HG02943 (cell line): ENCODE results near the gene CFAP92.
"Not testable (repeated sequence)": the region's sequence is repeated elsewhere in the genome, so short reads cannot be mapped to it uniquely, and the experiment has no call there.

Experiments used
- ATAC-seq: cut with Tn5 transposase; IDR thresholded peaks from one replicate; pipeline ENCODE4 v1.9.1; 2021; ENCODE audit warnings: mild to moderate bottlenecking, low read depth, moderate library complexity; ENCODE audit not compliant: unreplicated experiment

CFAP92 gene

GRCh38 chr3:128873244-128874022 lies 120.4 kb downstream of the CFAP92 start:
- ATAC-seq, result no peak

GRCh38 chr3:128872744-128873143 lies 121.1 kb downstream of the CFAP92 start:
- no peak for ATAC-seq

DNA sequence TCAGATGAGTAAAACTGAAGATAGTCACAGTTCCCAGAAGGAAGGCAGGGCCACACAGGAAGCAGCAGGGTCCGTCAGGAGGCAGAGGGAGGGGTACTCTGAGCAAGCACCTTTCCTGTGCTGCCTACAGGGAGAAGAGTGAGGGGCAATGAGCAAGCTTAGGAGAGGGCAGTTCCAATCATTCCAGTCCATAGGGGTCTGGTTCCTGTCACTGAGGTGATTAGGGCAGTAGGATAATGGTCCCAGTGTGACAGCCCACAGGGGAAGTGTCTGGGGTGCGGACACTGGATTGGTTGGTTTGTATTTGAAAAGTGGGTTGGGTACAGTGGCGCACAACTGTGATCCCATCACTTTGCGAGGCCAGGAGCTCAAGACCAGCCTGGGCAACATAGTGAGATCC lies 121.6 kb downstream of the CFAP92 start:
- no peak for ATAC-seq

GRCh38 chr3:128870347-128870746 lies 123.5 kb downstream of the CFAP92 start:
- ATAC-seq, result no peak

- no peak for ATAC-seq
Measured at GRCh38 chr3:128867200-128868125, 126.4 kb downstream of the CFAP92 start.

DNA sequence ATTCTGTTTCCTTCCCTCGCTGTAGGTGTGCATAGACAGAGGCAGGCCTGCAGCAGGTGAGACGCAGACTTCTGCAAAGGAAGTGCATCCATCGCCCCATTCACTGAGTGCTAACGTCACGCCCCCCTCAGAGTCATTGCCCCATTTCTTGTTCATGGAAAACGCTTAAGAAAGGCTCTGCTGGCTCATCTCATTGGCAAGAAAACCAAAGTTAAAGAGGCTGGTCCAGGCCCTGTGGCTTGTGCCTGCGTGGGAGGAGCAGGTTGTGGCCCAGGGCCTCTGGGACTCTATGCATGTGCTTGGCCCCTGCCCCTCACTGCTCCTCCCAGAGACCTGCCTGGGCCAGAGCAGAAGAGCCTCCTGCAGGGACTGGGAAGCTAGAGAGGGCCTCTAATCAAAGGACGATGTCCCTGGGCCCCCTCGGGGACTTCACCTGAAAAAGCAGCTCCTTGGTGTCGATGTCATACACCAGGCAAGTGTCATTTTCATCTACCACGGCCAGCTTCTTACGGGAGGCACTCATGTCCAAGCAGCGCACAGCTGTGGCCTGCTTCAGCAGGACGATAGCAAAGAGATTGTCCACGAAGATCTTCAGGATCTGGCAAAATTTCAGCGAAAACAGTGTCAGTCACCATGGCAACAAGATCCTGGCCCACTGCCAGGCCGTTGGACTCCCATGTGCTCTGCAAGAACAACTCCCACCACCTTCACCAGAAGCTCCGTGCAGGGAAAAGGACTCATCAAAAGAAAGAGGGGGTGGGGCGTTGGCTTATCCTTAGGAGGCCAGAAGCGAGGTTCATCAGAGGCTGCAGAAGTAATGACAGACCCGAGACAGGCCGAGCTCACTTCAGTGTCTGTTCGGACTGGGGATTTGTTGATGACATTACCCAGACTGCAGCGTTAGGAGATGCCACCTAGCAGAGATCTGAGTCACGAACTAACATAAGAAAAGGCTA lies 128.7 kb downstream of the CFAP92 start:
- ATAC-seq, result not testable (repeated sequence)

- no peak for ATAC-seq
Measured at GRCh38 chr3:128864351-128864811, 129.5 kb downstream of the CFAP92 start.

DNA sequence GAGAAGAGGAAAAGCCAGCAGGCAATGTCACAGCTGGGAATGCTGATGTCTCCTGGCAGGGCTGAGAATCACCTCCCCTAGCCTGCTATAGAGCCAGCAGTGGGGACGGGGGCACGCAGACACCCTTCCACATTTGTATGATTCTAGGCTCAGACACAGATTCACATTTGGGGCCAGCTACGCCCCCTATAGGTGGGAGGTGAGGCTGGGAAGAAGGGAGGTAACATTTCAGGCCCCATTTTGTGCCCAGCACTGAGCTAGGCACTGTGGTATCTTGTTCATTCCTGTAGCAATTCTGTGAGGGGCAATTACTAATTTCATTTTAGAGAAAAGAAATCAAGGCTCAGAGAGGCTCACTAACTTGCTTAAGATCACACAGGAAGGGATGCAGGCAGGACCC lies 130.3 kb downstream of the CFAP92 start:
- ATAC-seq, result no peak

GRCh38 chr3:128861491-128861890 lies 132.4 kb downstream of the CFAP92 start:
- no peak for ATAC-seq
